ENCODE results near the gene TPP2.

- TF ChIP-seq CTCF (IDR thresholded peaks at IDR 0.05) (no peak), POLR2A (IDR thresholded peaks at IDR 0.05) (no peak)
Measured at GRCh38 chr13:102680133-102680717, 83.4 kb downstream of the TPP2 start.
